Stimulated activated CD8-positive, alpha-beta memory T cell treated with anti-CD3 and anti-CD28 coated beads, Interleukin-15, amount 100 ng/mL, for 48 hours (primary cell): Measurements from ENCODE around the gene GMPPB.
"Not testable (repeated sequence)": the region's sequence is repeated elsewhere in the genome, so short reads cannot be mapped to it uniquely, and the experiment has no call there.

ENCODE experiments used
- DNase-seq, 2 donors: peaks; one replicate each; pipeline ENCODE4 v3.0.0-alpha.2; 2020; ENCODE audit warnings: low read depth in 2 of 2

The GMPPB gene

DNA sequence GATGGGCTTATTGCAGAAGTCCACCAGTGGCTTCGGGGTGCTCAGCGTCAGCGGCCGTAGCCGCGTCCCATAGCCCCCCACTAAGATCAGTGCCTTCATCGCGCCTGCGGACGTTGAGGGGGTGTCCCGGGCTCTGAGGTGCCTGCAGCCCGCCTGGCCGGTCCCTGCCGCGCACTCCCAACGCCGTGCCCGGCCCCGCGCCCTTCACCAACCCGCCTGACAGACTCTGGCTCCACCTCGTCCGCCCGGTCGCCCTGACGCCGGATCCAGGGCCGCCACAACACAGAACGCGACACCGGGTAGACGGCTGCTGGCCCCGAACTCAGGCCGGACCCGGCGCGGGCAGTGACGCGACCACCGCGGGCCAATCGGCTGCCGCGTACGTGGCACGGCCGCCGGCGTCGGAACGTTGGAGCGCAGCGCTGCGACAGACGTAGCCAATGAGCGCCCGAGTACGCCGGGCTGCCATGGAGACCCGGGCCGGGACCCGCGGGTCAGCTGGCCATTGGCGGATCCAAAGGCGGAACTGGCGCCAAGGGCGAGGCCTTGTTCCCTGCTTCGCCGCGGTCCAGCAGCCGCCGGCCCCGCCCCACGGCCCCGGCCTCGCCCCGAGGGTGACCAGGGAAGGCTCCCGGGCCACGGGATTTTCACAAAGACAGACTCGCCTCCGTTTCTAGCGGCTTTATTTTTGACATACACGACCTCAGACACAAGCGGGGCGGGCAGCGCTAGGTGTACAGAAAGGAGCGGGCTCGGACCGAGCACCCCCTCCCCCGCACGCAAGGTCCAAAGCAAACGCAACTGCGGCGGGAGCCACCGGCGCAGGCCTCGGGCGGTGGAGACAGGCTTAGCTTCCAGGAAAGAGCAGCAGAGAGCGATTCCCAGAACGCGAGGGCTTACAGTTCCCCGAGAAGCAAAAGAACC is at the start of gene GMPPB:
Gene GMPPB (minus strand): TSS at position 324 of the 924 bp plus-strand sequence. CDS start 225 bp downstream, at position 99.
- peak; percentile 94 for DNase-seq

DNA sequence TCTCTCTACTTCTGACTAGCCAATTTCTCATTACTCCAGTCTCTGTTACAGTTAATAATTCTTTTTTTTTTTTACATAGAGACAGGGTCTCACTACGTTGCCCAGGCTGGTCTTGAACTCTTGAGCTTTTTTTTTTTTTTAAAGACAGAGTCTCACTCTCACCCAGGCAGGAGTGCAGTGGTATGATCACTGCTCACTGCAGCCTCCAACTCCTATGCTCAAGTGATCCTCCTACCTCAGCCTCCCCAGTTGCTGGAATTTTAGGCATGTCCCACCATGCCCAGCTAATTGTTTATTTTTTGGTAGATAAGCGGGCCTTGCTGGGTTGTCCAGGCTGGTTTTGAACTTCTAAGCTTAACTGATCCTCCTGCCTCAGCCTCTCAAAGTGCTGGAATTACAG is 49.0 kb upstream of the GMPPB start:
- no peak for DNase-seq

DNA sequence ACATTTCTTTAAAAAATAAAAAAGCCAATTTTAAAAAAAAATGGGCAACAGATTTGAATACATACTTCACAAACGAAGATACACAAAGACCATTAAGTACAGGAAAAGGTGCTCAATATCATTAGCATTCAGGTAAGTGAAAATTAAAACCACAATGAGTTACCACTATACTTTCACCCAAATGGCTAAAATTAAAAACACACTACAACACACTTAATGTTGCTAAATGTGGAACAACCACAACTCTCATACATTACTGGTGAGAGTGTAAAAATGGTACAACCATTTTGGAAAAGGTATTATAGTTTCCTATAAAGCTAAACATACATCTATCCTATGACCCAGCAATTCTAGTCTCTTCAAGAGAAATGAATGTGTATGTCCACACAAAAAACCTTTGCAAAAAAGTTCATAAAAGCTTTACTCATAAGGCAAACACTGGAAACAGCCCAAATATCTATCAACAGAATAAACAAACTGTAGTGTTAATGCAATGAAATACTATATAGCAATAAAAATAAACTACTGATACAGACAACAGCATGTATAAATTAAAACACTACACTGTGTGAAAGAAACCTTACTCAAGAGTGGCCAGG is 47.7 kb upstream of the GMPPB start:
- DNase-seq, result no peak

DNA sequence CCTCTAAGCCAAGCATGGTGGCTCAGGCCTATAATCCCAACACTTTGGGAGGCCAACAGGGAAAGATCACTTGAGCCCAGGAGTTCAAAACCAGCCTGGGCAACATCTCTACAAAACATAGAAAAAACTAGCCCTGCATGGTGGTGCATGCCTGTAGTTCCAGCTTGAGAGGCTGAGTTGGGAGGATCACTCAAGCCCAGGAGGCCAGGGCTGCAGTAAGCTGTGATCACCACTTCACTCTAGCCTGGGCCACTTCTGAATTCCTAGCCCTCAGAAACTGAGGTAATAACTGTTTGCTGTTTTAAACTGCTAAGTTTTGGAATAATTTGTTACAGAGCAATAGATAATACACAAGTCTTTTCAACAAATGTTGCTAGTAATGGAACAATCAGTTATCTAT is 46.2 kb upstream of the GMPPB start:
- no peak for DNase-seq

DNA sequence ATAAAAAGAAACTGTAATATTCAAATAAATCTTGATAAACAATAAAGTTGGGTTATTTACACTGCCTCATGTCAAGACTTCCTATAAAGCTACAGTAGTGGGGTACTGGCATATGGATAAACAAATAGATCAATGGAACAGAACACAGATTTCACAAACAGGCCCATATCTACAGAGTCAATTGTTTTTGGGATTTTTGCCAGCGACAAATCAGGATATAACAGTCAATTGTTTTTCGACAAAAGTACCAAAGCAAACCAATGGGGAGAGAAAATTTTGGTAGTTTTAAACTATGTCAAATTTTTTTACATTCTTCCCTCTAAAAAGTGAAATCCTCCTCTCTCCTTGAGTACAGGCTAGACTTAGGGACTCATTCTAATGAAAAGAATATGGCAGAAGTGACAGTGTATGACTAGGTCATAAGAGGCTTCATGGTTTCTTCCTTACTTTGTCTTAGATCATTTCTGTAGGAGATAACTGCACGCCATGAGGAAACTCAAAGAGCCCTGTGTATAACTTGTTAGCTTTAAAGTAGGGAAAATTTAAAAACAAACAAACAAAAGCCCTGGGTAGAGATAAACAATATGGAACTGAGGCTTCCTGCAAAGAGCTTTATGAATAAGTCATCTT is 45.6 kb upstream of the GMPPB start:
- no peak for DNase-seq

DNA sequence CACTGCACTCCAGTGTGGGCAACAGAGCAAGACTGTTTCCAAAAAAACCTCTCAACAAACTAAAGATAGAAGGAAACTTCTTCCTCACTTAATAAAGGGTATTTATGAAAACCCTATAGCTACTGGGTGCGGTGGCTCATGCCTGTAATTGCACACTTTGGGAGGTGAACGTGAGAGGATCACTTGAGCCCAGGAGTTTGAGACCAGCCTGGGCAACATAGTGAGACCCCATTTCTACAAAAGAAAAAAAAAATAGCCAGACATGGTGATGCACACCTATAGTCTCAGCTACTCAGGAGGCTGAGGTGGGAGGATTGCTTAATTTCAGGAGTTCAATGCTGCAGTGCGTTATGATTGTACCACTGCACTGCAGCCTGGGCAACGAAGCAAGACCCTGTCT is 40.2 kb upstream of the GMPPB start:
- DNase-seq, result no peak

DNA sequence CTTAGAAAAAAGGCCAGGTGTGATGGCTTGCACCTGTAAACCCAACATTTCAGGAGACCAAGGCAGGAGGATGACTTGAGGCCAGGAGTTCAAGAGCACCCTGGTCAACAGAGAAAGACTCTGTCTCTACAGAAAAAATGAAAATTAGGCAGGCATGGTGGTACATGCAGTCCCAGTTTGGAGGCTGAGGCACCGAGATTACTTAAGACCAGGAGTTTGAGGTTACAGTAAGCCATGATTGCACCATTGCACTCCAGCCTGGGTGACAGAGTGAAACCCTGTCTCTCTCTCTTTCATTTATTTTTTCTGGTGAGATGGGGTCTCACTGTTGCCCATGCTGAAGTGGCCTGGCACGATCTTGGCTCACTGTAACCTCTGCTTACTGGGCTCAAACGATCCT is 37.9 kb upstream of the GMPPB start:
- no peak for DNase-seq

DNA sequence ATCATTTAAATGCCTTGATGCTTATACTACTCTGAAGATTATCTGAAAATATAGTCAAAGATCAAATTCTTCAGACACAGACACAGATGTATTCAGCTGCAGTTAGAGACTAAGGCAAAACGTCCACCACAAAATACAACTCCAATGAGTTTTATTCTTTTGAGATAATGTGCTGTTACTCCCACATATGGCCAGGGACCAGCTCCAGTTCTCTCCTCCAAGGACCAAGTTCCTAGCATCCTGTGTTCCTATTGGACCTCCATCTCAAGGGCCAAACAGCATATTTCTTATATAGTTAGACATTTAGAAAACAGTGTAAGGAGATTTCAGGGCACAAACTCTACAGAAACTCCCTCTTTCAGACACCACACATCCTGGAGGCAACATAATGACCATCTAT is 35.5 kb upstream of the GMPPB start:
- no peak for DNase-seq

DNA sequence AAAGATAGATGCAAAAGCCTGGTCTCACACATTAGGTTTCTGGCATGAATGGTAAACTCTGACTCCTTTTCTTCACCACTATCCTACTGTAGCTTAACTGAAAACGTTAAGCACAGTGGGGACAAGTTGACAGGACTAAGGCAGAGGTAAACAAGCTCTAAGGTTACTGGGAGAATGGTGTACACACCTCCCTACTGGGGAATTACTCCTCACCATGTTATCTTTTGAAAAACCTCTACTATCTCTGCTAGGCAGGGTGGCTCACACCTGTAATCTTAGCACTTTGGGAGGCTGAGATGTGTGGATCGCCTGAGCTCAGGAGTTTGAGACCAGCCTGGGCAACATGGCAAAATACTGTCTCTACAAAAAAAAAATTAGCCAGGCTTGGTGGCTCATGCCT is 33.4 kb upstream of the GMPPB start:
- DNase-seq, result no peak

DNA sequence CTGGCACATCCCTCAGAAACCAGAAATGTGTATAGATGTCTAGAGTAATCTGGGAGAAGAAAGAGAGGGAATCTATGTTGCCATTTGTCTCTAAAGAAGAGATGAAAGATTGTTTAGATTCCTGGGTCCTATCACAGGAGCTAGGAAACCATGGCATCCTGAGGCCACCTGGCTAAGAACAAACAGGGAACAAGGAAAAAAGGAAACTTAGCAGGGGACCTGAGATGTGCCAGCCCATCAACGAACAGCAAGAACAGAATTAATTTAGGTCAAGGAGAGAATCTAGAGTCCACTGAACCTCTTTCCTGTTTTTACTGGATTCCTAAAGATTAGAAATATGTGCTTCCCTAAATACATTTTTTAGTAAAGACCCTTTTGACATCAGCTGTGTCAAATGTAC is 32.3 kb upstream of the GMPPB start:
- no peak for DNase-seq

DNA sequence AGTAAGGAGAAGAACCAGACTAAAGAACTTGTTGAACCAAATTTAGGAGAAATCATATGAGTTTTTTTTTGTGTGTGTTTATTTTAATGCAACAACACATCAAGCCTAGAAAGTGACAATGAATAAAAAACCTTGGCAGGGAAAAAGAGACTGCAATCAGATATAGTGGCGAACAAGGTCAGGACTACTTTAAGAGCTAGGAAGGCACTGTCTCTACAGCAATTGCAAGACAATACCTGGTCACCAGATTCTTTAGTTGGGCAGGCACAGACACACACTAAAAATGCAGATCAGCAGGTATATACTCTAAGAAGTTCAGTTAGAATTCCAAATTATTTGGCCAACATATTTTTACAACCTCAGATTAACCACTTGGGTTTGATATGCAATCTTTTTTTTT is 30.8 kb upstream of the GMPPB start:
- no peak for DNase-seq

DNA sequence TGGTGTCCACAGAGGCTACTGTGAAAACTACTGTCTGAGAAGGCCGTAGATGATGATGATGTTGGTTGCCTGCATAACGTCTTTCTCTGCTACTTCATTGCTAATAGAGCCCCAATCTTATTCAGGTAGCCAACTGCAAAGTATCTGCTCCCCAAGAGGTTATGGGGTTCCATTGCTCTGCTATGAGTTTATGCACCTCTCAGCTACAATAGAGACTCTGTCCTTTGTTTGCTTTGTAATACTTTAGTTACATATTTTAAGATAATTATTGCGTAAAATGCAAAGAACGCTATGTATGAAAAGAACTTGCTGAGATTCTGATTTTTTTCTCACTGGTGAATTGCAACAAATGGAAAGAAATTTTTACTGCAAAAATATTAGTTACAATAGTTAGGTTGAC is 27.8 kb upstream of the GMPPB start:
- no peak for DNase-seq

DNA sequence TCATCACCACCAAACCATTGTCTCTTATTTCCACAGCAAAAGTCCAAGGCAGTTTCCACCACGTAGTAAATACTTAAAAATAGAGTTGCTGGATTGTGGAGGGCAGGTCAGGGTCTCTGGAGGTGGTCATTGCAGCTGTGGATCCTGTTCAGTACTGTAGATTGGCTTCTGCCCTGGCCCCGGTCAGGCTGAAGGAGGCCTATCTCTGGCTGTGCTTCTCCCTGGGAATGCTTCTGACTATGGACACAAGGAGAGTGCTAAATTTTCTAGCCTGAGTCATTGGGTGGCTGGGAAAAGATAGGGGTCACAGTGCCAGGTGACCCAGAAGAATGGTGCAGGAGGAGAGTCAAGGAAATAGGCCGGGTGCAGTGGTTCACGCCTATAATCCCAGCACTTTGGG is 26.3 kb upstream of the GMPPB start:
- DNase-seq, result no peak

DNA sequence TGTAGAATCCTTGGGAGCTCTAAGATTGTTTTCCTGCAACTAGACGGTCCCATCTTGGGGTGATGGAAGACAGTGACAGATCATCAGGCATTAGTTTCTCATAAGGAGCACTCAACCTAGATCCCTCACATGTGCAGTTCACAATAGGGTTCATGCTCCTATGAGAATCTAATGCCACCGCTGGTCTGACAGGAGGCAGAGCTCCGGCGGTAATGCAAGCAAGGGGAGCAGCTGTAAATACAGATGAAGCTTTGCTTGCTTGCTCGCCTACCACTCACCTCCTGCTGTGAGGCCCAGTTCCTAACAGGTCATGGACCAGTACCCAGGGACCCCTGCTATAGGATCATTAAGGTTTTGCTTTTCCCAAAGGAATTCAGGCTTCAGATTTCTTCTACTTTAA is 25.1 kb upstream of the GMPPB start:
- not testable (repeated sequence) for DNase-seq

DNA sequence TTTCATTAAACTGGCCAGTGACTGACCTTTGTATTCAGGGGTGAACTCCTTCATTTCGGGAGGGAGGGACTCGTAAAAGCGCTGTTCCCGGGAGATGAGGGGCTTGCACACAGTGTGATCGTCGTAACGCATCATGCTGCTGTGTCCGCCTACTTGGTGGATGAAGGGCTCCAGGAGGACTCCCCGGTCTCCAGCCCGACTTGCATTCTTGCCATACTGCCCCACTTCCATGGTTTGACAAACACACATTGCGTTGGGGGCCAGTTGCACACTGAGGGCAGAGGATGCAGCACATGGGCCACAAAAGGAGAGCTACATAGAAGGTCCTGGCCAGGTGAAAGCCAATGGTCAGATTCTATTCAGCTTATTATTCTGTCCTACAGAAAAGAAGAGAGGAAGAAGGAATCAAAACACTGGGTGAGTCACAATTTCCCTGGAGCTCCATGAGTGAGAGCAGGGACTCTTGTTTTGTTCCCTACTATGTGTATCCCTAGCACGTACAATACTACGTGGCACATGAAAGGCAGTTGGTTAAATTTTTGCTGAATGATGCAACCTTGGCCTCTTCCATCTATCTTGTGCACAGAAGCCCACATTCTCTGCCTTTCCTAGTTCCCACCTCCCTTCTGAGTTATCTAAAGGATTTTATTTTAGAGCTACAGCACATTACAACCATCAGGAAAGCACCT is 24.2 kb upstream of the GMPPB start:
- no peak for DNase-seq

DNA sequence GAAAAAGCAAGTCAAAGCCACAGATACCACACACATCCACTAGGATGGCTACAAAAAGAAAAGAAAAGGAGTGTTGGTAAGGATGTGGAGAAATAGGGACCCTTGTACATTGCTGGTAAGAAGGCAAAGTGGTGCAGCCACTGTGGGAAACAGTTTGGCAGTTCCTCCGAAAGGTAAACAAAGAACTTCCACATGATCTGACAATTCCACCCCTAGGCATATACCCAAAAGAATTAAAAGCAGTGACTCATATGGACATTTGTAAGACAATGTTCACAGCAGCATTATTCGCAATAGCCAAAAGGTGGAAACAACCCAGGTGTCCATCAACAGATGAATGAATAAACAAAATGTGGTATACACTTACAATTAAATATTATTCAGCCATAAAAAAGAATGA is 22.2 kb upstream of the GMPPB start:
- no peak for DNase-seq

DNA sequence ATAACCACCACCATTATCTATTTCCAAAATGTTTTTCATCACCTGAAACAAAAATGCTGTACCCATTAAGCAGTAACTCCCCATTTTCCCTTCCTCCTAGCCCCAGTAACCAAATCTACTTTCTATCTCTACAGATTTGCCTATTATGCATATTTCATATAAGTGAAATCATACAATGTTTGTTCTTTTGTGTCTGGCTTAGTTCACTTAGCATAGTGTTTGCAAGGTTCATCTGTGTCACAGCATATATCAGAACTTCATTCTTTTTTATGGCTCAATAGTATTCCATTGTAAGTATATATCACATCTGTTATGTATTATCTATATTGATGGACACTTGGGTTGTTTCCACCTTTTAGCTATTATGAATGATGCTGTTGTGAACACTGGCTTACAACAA is 16.7 kb upstream of the GMPPB start:
- no peak for DNase-seq

DNA sequence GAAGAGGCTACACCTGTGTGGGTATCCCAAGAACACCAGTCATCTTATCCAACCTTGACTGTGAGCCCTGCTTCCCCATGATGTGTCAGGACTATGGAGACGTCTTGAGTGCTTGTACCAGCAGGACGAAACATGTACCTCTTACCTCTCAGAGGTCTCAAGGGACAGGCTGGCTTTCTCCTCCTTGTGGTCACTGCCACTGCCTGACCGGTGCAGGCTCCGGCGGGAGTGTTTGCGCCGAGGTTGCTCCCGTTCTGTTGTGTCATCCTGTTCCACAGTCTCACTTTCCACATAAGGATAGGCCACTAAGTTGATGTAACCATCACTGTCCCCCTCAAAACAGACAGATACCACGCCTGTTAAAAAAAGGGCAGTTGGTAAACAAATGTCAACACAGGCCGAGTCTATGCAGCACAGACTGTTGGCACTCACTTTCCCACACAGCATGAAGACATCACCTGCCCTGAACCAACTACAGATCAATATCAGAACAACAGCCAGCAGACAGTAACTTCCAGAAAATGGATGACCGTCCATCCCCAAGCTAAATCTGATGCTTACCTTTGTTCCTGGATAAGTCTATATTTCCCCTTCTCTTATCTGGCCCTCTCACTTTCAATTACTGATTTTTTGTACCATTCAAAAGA is 14.4 kb upstream of the GMPPB start:
- no peak for DNase-seq

DNA sequence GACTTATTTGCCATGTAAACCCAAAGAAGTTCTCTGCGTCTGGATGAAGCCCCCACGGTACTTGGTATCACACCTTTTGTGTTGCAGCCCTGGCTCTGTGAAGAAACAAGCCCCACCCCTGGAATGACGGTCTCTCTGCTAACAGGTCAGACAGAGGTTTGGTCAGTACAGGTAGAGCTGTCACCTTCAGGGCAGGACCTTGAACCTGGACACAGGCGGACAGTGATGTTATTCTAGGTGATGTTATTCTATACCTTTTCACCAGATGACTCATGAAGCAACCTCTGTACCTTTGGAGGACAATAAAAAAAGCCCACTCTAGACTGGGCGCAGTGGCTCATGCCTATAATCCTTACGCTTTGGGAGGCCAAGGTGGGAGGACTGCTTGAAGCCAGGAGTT is 11.0 kb upstream of the GMPPB start:
- no peak for DNase-seq

DNA sequence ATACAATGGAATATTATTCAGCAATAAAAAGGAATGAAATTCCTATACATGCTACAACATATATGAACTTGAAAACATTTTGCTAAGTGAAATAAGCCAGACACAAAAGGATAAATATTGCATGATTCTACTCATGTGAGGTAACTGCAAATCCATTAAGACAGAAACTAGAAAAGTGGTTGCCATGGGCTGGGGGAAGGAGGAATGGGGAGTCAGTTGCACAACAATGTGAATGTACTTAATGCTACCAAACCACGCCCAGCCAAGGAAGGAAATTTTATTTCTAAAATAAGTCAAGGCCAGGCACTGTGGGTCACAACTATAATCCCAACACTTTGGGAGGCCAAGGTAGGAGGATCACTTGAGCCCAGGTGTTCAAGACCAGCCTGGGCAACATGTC is 9.8 kb upstream of the GMPPB start:
- no peak for DNase-seq

DNA sequence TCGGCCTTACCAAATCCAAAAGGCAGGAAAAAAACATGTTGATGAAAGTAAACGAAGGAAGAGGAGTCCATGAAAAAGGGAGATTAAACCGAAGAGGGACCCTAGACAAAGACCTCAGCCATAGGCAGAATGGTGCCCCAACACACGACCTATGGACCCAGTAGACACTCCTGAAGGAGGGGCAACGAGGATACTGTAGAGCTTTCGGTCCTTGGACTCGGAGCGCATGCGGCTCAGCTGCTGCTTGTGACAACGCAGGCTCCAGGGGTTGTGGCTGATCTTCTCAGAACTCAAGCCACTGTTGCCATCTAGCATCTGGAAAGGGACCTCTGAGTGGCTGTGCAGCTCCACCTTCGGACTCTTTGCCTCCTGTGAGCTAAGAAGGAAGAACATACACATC is 8.8 kb upstream of the GMPPB start:
- DNase-seq, result no peak
